Measurements from ENCODE around the gene ZACN.

The ZACN gene

GRCh38 chr17:76046064-76046463 lies 32.9 kb upstream of the ZACN start:
- H3K79me2 ChIP-seq (ENCODE audit: low read length) = peaks cover 24% of the 10 kb centered on the region
- TF ChIP-seq EZH2phosphoT487 (IDR thresholded peaks at IDR 0.05; ENCODE audit: low read length) (no peak), CTCF (IDR thresholded peaks at IDR 0.05; ENCODE audit: low read length) (no peak), EZH2 (optimal IDR thresholded peaks at IDR 0.05; ENCODE audit: low read depth, low read length) (no peak)
- H3K9me3 ChIP-seq (replicated peaks; ENCODE audit: insufficient read depth, low read length) = no peaks in the 10 kb centered on the region
- no peaks in the 10 kb centered on the region for H3K9me2 ChIP-seq (replicated peaks; ENCODE audit: insufficient read depth, low read length)
- no peaks in the 10 kb centered on the region for H4K20me1 ChIP-seq (ENCODE audit: insufficient read depth, low read length)
- no peak overlapping the region for H3K4me2 ChIP-seq (ENCODE audit: low read depth, low read length)
- peaks cover 17% of the 10 kb centered on the region for H3K4me1 ChIP-seq (ENCODE audit: low read length)
- H3K27me3 ChIP-seq (replicated peaks; ENCODE audit: insufficient read depth, low read length) = no peaks in the 10 kb centered on the region
- peaks cover 9% of the 10 kb centered on the region; the same call in 1 of the 2 replicates for H3F3A ChIP-seq (ENCODE audit: insufficient read depth, low read length)
- H3K4me3 ChIP-seq (ENCODE audit: low read length) = no peak overlapping the region
- no peak for DNase-seq
- H3K36me3 ChIP-seq (replicated peaks; ENCODE audit: insufficient read depth, low read length) = peaks cover 10% of the 10 kb centered on the region
- no peak overlapping the region for H2AFZ ChIP-seq (ENCODE audit: low read length)
- no peak overlapping the region for H3K27ac ChIP-seq (ENCODE audit: low read length)
- H3K9ac ChIP-seq (ENCODE audit: low read length) = no peak overlapping the region

GRCh38 chr17:76048025-76048605 lies 30.9 kb upstream of the ZACN start:
- TF ChIP-seq EZH2 (optimal IDR thresholded peaks at IDR 0.05; ENCODE audit: low read depth, low read length) = no peak
- no peak for TF ChIP-seq EZH2phosphoT487 (IDR thresholded peaks at IDR 0.05; ENCODE audit: low read length)
- no peaks in the 10 kb centered on the region for H3K9me3 ChIP-seq (replicated peaks; ENCODE audit: insufficient read depth, low read length)
- peaks cover 17% of the 10 kb centered on the region for H3K4me1 ChIP-seq (ENCODE audit: low read length)
- peaks cover 34% of the 10 kb centered on the region for H3K79me2 ChIP-seq (ENCODE audit: low read length)
- no peaks in the 10 kb centered on the region for H3K9me2 ChIP-seq (replicated peaks; ENCODE audit: insufficient read depth, low read length)
- peak overlapping the region; percentile 28; the same call in 1 of the 2 replicates for H3K27ac ChIP-seq (ENCODE audit: low read length)
- H3F3A ChIP-seq (ENCODE audit: insufficient read depth, low read length) = peaks cover 9% of the 10 kb centered on the region; the same call in 1 of the 2 replicates
- DNase-seq = peak; percentile 39
- no peak overlapping the region for H3K9ac ChIP-seq (ENCODE audit: low read length)
- peaks cover 10% of the 10 kb centered on the region for H3K36me3 ChIP-seq (replicated peaks; ENCODE audit: insufficient read depth, low read length)
- H4K20me1 ChIP-seq (ENCODE audit: insufficient read depth, low read length) = no peaks in the 10 kb centered on the region
- no peak overlapping the region for H3K4me3 ChIP-seq (ENCODE audit: low read length)
- no peaks in the 10 kb centered on the region for H3K27me3 ChIP-seq (replicated peaks; ENCODE audit: insufficient read depth, low read length)
- H3K4me2 ChIP-seq (ENCODE audit: low read depth, low read length) = peak overlapping the region; percentile 32
- no peak overlapping the region for H2AFZ ChIP-seq (ENCODE audit: low read length)

GRCh38 chr17:76048711-76049110 lies 30.3 kb upstream of the ZACN start:
- Histone ChIP-seq H3K27me3 (replicated peaks; ENCODE audit: insufficient read depth, low read length) (no peaks in the 10 kb centered on the region), H3K36me3 (replicated peaks; ENCODE audit: insufficient read depth, low read length) (peaks cover 14% of the 10 kb centered on the region), H3K4me3 (ENCODE audit: low read length) (no peak overlapping the region), H3K27ac (ENCODE audit: low read length) (peak overlapping the region; percentile 28; the same call in 1 of the 2 replicates), H2AFZ (ENCODE audit: low read length) (no peak overlapping the region), H3K79me2 (ENCODE audit: low read length) (peaks cover 40% of the 10 kb centered on the region), H3K9ac (ENCODE audit: low read length) (no peak overlapping the region), H3K4me2 (ENCODE audit: low read depth, low read length) (peak overlapping the region; percentile 32), H4K20me1 (ENCODE audit: insufficient read depth, low read length) (no peaks in the 10 kb centered on the region), H3K4me1 (ENCODE audit: low read length) (peaks cover 17% of the 10 kb centered on the region), H3K9me2 (replicated peaks; ENCODE audit: insufficient read depth, low read length) (no peaks in the 10 kb centered on the region), H3K9me3 (replicated peaks; ENCODE audit: insufficient read depth, low read length) (no peaks in the 10 kb centered on the region), H3F3A (ENCODE audit: insufficient read depth, low read length) (peaks cover 9% of the 10 kb centered on the region; the same call in 1 of the 2 replicates)
- no peak for TF ChIP-seq EZH2phosphoT487 (IDR thresholded peaks at IDR 0.05; ENCODE audit: low read length)
- no peak for TF ChIP-seq CTCF (IDR thresholded peaks at IDR 0.05; ENCODE audit: low read length)
- TF ChIP-seq EZH2 (optimal IDR thresholded peaks at IDR 0.05; ENCODE audit: low read depth, low read length) = no peak
- no peak for DNase-seq

GRCh38 chr17:76049239-76049638 lies 29.7 kb upstream of the ZACN start:
- no peak overlapping the region for H2AFZ ChIP-seq (ENCODE audit: low read length)
- H3K4me3 ChIP-seq (ENCODE audit: low read length) = no peak overlapping the region
- no peaks in the 10 kb centered on the region for H3K9me3 ChIP-seq (replicated peaks; ENCODE audit: insufficient read depth, low read length)
- no peak for DNase-seq
- no peaks in the 10 kb centered on the region for H3K27me3 ChIP-seq (replicated peaks; ENCODE audit: insufficient read depth, low read length)
- peaks cover 44% of the 10 kb centered on the region for H3K79me2 ChIP-seq (ENCODE audit: low read length)
- no peaks in the 10 kb centered on the region for H3K9me2 ChIP-seq (replicated peaks; ENCODE audit: insufficient read depth, low read length)
- no peaks in the 10 kb centered on the region for H4K20me1 ChIP-seq (ENCODE audit: insufficient read depth, low read length)
- H3K4me1 ChIP-seq (ENCODE audit: low read length) = peaks cover 17% of the 10 kb centered on the region
- TF ChIP-seq CTCF (IDR thresholded peaks at IDR 0.05; ENCODE audit: low read length) (no peak), EZH2 (optimal IDR thresholded peaks at IDR 0.05; ENCODE audit: low read depth, low read length) (no peak), EZH2phosphoT487 (IDR thresholded peaks at IDR 0.05; ENCODE audit: low read length) (no peak)
- H3K4me2 ChIP-seq (ENCODE audit: low read depth, low read length) = no peak overlapping the region
- H3K9ac ChIP-seq (ENCODE audit: low read length) = no peak overlapping the region
- no peak overlapping the region for H3K27ac ChIP-seq (ENCODE audit: low read length)
- H3F3A ChIP-seq (ENCODE audit: insufficient read depth, low read length) = peaks cover 9% of the 10 kb centered on the region; the same call in 1 of the 2 replicates
- H3K36me3 ChIP-seq (replicated peaks; ENCODE audit: insufficient read depth, low read length) = peaks cover 13% of the 10 kb centered on the region

All from MM.1S (cell line).